HG03469 (cell line): ENCODE data around the gene P3H4.
"Not testable (repeated sequence)": the region's sequence is repeated elsewhere in the genome, so short reads cannot be mapped to it uniquely, and the experiment has no call there.

Experiments
- ATAC-seq: cut with Tn5 transposase; IDR thresholded peaks from one replicate; pipeline ENCODE4 v1.9.1; 2021; ENCODE audit warnings: mild to moderate bottlenecking, moderate library complexity, moderate number of reproducible peaks; ENCODE audit not compliant: unreplicated experiment

P3H4 gene

DNA sequence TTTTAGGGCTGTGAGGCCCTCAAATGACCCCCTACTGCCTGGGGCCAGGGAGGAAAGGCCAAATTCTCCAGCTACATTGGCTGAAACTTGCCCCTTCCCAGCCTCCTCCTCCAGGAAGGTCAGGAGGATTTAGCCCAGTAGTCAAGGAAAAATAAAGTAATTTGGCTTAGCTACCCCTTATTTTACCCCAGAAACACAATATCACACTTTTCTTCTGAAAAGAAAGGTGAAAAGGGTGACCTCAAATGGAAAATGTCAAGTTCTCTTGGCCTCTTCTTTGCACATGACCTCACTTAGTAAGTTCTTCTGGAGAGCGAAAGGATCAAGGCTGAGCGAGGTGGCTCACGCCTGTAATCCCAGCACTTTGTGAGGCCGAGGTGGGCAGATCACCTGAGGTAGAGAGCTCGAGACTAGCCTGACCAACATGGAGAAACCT, 17.2 kb downstream of the P3H4 start:
- ATAC-seq, result no peak

DNA sequence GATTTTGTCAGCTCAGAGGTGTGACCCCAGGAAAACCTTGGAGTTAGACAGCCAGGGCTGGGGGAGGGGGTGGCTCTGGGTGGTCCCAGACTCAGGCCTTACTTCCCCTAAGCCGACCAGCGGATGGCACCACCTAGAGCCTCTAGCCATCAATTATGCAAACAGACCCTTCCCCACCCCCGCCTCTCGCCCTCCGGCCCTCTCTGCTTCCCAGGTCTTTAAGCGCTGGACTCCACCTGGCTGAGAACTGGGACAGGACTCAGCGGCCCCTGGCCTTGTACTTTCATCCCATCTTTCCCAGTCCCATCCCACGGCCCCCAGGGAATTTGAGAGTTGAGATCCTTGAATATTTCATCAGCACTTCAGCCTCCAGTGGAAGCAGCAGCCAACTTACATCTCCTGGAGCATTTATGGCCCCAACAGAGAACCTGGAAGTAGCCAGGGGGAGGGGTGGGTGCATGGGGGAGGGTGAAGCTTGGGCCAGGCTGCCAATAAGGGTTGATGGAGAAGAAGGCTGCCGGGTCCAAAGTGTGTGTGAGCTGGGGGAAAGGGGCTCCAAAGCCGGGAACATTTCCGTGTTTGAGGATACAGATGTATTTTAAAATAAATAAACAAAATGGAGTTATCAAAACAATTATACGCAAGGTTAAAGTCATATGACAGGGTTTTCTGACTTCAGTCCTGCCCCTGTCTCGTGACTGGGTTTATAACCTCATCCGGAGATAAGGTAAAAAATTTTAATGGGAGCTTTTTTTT, 17.8 kb downstream of the P3H4 start:
- no peak for ATAC-seq

DNA sequence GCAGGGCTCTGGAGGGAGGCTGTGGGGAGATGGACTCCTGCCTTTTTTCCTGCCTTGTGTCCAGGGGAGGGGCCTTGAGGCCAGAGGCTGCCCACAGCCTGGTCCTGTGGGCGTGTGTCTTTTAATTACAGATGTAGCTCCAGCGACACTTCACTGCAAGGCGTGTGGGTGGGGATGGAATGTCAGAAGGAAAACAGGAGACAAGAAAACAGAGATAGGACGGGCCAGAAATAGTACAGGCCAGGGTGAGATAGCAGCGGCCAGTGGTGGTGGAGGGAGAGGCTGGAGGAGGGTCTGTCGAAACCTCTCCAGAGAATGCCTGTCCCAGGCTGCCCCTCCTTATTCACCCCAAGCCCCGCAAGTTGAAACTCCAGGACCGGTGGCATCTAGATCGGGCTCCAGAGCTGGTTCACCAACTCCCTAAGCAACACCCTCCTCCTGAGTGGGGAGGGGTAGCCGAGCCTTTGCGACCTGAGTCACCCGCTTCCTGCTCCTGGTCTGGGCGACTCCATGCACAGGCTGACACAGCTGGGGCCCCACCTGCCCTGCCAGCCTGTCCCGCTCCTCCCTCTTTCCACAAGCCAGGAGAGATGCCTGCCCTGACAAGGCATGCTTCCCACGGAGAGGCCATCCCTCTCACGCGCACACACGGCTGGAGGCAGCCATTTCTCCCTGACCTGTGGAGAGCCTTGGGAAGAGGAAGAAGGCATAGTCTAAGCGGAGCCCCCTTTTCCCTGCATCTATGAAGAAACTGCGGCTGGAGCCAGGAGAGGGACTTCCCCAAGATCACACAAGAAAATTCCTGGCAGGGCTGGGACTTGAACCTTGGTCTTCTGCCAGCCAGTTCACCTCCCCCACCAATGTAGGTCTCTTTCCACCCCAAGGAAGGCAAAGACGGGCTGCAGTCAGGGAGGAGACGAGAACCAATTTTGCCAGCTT, 18.6 kb downstream of the P3H4 start:
- ATAC-seq, result no peak

DNA sequence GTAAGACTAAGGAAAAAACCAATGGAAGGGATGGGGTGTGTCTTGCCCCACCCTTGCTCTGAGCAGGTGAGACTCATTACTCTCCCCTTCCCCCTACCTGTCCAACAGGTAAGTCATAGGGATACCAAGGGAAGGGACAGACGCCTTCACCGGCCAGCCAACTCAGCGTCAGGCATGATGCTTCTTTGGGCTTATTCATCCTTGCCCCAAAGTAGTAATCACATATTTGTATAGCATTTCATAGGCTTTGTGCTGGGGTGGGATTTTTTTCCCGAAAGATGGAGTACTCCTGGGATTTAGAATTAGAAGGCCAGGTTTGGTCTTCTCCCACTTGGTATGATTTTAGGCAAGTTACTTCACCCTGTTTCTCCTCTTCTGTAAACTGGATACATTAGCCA, 24.7 kb downstream of the P3H4 start:
- ATAC-seq, result no peak

DNA sequence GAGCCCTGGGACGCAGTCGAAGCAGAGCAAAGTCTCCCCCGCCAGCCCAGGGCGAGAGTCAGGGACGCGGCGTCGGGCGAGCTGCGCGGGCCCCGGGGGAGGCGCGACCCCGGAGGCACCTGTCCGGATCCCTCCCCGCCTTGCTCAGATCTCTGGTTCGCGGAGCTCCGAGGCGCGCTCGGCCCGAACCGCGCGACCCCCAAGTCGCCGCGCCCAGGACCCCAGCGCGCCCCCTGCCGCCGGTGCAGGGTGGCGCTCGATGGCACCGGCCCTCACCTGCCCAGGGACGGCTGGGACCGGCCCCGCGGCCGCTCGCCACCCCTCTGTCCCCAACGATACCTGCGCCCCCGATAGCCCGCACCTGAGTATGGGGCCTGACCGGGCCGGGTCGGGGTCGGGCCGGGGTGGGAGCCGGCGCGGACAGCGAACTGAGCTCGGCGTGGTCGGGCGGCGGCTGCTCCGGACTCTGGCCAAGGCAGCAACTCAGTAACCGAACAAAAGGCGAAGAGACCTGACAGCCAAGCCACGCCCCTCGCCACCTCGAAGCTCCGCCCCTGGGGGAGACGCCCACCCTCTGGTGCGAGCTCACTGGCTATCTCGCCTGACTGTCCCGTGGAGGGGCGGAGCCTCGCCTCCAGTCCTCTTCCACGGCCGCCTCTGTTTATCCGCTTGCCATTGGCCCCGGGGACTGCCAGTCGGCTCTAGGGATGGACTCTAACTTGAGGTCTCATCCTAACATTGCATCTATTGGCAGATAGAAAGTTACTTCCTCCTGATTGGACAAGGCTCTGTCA, 25.3 kb downstream of the P3H4 start, which contains the start of gene JUP:
Gene JUP, minus strand, starts transcription at position 485 of the 794 bp plus-strand sequence. CDS start 14,857 bp downstream, outside the sequence.
- peak; percentile 72 for ATAC-seq

DNA sequence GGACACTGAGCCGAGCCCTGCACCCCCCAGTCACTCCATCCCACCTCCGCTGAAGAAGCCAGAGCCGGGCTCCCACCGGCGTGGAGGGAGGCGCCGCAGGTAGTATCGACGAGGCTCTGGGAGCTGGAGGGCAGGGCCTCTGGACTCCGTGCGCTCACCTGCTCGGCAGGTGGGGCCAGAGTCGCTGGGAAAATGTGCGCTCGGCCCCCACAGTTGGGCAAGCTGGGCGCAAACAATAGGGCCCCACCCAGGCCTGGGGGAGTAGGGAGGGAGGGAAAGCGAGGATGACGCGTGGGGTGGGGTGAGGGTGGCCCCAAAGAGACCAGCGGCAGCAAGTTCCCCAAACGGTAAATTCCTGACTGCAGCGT, 25.9 kb downstream of the P3H4 start:
- ATAC-seq, result no peak

DNA sequence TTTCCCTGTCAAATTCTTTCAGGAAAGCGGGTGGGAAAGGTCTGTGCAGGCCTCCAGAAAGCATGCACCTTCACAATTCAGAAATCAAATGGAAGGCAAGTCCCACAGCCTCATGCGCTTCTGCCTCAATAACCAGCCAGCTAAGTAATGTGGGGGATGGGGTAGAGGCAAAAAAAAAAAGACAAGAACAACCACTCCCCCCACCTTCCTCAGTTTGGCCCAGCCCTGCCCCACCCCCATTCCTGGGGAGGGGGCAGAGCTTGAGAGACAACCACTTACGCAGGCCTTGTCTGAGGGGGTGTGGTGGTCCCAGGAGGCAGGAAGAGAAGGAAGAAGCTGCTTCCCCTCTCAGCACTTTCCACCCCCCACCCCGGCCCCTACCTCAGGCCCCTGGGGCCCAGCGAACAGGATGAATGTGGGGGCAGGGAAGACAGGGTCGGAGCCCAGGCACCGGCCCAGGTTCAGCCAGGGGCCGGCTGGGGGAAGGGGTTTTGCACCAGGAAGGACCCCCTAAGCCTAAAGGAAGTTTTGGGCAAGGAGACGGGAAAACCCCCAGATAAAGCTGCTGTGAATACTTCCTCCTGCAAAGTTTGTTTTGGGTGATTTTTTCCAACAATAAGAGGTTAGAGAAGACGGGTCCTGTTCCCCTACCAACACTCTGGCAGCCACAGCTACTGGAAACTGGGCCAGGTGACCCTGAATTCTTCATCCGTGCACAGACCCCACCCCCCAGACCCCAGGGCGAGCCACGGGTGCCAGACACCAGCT, 26.5 kb downstream of the P3H4 start:
- ATAC-seq, result no peak

DNA sequence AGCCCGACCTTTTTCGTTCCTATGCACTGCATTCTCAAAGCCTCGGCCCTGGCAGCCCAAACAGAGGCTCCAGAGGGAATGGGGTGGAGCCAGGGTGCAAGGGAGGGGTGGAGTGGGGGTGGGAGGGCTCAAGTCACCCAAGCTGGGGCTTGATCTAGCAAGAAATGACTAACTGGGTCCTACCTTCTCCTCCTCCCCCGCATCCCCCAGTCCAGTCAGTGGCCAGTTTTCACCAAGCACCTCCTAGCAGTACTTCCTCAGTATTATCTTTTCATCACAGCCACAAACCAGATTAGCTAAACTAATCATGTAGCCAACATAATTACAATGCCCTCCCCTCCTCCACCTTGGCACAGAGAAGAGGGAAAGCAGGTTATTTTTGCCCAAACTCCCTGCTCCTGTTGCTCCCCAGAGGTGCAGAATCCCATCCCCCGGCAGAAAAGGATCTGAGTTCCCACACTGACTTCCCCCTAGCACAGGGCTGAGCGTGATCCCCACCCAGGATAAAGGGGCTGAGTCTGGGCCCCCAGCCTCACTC, 27.5 kb downstream of the P3H4 start:
- ATAC-seq, result no peak

DNA sequence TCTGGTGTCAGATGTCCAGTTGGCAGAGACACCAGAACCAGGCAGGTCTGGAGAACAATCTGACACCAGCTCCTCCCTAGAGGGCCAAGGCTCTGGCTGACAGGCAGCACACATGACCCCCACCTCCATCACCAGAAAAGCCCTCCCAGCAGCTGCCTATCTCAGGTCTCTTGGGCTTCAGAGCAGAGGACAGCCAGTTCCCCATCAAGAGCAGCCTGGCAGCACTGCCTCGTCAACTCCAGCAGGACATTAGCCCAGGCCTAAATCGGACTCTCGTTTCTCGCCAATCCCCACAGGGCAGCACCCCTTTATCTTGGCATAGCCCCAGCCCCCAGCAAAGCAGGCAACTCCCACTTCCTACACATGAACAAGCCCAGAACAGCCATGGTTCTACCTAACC, 29.6 kb downstream of the P3H4 start:
- no peak for ATAC-seq

DNA sequence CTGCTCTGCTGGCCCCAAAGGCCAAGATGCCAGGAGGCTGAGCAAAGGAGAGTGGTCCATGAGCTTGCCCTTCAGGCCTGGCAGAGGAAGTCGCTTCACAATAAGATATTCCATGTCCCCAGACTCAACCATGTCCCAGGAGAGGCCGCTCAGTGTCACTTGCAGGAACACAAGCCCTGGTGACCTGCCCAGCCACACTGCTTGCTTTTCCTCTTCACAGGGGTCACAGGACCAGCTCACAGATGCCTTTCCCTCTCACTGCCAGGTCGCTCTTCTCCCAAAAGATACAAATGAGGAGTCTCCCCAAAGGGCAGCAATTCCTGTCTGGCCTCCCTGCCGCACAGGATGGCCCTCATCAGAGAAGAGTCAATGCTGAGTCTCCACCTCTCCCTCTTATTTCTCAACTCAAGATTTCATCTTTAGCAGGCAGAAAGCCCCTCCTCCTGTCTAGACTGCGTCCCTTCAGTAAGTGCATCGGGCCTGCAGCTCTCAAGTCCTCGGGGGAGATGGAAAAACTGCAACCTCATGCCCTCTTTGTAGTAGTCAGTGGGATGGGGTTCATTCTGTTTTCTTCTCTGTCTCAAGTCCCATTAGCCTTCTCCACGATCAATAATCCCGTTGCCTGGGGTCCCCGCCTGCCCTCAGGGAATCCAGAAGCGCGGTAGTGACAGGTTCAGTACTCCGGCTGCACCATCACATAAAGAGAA, 30.2 kb downstream of the P3H4 start:
- no peak for ATAC-seq

DNA sequence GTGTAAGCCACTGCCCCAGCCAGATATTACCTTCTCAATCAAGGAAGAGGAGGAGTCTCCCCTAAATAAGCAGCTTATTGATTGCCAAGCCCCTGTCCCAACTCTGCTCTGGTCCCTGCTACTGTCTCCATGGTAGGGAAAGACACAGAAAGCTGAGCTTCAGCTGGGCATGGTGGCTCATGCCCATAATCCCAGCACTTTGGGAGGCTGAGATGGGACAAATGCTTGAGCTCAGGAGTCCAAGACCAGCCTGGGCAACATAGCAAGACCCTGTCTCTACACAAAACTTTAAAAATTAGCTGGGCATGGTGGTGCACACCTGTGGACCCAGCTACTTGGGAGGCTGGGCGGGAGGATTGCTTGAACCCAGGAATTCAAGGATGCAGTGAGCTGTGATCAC, 31.8 kb downstream of the P3H4 start:
- no peak for ATAC-seq

DNA sequence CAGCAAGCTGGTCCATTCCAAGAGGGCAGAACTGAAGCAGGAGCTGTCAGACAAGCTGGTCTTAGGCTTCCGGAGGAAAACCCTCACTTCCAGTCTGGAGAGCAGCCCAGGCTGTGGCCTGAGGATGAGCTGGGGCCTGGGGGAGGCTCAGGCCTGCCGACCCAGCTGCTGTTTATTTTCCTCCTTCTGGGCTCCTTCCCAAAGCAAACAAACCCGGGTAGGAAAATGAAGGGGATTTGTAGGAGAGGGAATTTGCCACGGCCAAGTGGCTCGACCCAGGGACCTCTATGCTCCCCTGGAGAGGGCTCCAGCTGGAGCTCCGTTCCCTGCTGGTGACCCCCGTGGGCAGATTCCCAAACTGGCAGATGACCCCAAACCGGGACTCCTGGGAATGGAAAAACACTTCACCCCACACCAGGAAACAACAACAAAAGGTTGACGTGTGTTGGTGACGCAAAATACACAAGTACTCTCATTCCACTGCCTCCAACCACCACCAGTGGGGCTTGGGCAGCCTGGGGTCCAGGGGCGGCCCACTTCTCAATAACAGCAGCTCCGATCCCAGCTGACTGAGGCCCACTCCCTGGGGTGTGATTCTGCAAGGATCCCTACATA, 34.1 kb downstream of the P3H4 start:
- no peak for ATAC-seq

DNA sequence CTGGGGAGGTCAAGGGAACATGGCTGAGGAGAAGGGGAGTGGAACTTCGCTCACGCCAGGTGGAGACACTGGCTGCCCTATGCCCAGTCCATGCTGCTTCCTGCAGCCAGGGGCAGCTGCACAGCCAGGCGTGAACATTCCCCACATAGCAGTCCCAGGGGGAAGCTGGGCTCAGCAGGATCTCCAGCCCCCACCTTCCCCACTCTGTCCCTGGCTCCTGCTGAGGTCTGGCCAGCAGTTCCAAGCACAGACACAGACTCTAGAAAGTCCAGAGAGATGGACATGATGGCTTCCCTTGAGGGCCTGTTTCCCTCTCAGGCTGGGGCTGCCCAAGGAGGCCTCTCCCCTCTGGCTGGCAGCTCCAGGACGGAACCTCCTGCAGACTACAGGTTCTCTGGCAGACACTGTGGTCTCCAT, 34.6 kb downstream of the P3H4 start:
- no peak for ATAC-seq

DNA sequence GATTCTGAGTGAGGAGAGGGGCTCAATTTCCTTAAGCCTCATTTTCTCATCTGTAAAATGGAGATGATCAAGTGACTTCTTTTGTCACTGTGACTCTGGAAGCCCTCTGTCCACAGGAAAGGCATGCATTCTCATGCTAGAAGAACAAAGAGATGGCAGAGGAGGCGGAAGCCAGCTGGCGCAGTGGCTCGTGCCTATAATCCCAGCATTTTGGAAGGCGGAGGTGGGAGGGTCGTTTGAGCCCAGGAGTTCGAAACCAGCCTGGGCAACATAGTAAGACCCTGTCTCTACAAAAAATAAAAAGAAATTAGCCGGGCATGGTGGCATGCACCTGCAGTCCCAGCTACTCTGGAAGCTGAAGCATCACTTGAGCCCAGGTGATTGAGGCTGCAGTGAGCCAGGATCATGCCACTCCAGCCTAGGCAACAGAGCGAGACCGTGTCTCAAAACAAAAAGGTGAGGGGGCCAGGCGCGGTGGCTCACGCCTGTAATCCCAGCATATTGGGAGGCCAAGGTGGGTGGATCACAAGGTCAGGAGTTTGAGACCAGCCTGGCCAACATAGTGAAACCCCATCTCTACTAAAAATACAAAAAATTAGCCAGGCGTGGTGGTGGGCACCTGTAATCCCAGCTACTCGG, 35.4 kb downstream of the P3H4 start:
- ATAC-seq, result not testable (repeated sequence)

DNA sequence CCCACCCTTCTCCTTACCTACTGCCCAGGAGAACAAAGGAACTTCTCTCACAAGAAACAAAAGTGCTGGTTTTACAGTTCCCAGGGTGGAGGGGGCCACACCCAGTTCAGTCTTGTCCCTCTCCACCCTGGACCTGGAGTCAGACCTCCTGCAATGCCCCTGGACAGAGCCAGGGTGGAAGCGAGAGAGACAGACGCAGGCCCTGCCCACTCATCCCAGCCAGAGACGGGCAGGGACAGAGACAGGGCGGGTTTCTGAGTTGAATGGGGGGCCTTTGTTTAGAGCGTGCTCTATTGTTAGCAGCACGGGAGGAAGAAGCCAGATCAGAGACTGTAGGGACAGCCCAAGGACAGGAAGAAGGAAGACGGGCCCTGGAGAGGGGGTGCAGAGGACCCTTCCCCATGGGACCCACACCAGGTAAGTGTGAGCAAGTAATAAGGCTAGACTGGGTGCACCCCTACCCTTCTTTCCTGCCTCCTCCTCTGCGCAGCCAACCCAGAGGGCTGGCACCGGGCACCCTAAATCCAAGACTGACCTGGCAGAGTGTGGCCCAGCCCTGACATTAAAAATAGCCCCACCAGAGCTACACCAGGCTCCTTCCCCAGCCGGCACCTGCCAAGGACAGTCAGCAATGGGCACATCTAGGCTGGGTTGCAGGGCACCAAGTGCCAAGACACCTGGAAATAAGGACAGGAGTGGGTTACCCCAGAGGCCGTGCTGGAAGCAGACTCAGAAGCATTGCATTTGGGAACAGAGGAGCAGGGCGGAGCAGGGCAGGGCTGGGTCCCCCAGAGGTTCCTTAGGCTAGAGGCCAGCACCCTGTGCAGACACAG, 36.1 kb downstream of the P3H4 start:
- no peak for ATAC-seq

DNA sequence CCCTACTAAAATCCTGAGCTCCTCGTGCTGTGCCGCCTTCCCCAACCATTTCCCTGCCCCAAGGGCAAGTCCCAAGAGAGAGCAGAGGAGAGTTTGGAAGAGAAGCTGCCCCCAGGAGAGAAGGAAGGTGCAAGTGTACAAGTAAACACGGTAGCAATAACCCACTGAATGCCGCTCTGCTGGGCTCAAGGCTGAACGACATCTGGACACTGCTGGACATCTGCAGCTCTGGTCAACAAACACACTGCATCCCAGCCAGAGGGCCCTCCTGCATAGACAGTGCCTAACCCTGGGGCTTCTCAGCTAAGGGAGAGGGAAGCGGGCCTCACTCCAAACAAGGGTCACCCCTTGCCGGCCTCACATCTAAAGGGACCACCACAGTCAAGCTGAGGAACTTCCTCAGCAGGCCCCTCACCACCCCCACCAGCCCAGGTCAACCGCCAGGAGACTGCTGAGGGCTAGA, 38.0 kb downstream of the P3H4 start:
- ATAC-seq, result no peak

DNA sequence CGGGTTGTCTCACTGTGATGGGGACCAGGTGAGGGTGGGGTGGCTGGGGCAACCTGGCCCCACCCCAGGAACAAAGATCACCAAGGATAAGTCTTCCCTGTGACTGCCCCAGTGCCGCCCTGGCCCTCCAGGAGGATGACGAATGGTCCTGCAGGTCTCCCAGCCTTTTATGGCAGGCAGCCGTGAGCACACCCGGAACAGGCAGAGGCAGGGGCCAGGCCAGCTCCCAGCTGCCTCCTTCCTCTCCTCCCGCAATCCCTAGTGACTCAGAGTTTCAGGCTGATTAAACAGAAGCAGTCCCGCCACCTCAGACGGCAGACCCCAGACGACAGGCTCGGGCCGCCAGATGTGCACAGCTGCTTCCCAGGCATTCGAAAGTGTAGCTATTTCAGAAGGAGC, 38.6 kb downstream of the P3H4 start:
- ATAC-seq, result no peak
